Panc1 (cell line): Measurements from ENCODE around the gene SLC26A11.

Source experiments
- CTCF ChIP-seq: fragments of 450-650 bp; IDR thresholded peaks from 2 replicates; pipeline ENCODE4 v1.5.1; 2017; ENCODE audit warnings: mild to moderate bottlenecking
- POLR2AphosphoS5 ChIP-seq: IDR thresholded peaks from 2 replicates; pipeline ENCODE4 v1.6.1; 2012; ENCODE audit warnings: mild to moderate bottlenecking, low read depth, low read length, moderate library complexity

- no peak for TF ChIP-seq CTCF
- no peak for TF ChIP-seq POLR2AphosphoS5
Measured at GRCh38 chr17:80247561-80247960, 27.3 kb downstream of the SLC26A11 start.
